ENCODE data around the gene RMC1.

GRCh38 chr18:23470620-23471387, 32.5 kb upstream of the RMC1 start:
- no peak for TF ChIP-seq CTCF (IDR thresholded peaks at IDR 0.05)
- no peak for TF ChIP-seq POLR2A (IDR thresholded peaks at IDR 0.05)
